GM12878 (cell line): ENCODE measurements around the gene ADK.

Source experiments
- NFIC ChIP-seq: IDR thresholded peaks from 2 replicates; pipeline ENCODE4 v1.6.1; 2012; ENCODE audit warnings: low read depth, mild to moderate bottlenecking, inconsistent platforms, low read length, moderate library complexity
- TCF7 ChIP-seq: IDR thresholded peaks from 2 replicates; pipeline ENCODE4 v1.6.1; 2014; ENCODE audit warnings: antibody characterized with exemption, borderline replicate concordance

DNA sequence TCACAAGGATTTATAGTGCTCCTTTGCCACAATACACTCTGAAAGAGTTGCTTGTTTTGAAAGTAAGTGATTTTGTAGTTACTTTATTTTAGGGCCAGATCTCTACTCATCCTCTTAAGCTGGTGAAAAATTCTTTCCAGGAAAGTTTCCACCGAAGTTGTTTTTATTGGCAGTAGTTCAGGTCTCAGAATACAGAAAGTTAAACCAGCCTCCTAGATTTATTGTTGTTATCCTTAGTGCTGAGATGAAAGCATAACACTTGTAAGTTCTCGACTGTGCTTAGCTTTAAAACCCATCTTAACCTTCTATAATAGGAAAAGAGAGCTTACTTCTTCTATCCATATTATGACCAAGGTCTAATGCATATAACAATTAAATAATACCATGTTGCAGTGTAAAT, 5.9 kb upstream of the ADK start:
- TF ChIP-seq TCF7 (no peak), NFIC (no peak)
